Measurements from ENCODE around the gene ABCD3.

DNA sequence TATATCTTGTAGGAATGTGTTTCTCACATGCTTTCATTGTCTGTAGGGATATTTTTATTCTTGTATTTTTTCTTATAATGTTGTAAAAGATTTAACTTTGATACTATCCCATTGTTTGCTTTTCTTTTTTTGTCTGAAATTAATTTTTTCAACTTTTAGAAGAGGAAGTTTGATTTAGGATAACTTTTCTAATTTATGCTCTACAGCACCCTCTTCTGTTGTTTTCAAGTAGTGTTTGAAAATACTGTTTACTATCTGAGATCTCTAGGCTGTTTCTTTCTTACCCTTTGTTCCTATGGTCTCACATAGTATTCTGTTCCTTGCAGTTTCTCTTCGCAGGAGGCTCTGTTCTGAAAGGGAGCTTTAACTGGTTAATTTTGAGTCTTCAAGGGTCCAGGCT, 21.9 kb downstream of the ABCD3 start:
- TF ChIP-seq, protein P1, sequence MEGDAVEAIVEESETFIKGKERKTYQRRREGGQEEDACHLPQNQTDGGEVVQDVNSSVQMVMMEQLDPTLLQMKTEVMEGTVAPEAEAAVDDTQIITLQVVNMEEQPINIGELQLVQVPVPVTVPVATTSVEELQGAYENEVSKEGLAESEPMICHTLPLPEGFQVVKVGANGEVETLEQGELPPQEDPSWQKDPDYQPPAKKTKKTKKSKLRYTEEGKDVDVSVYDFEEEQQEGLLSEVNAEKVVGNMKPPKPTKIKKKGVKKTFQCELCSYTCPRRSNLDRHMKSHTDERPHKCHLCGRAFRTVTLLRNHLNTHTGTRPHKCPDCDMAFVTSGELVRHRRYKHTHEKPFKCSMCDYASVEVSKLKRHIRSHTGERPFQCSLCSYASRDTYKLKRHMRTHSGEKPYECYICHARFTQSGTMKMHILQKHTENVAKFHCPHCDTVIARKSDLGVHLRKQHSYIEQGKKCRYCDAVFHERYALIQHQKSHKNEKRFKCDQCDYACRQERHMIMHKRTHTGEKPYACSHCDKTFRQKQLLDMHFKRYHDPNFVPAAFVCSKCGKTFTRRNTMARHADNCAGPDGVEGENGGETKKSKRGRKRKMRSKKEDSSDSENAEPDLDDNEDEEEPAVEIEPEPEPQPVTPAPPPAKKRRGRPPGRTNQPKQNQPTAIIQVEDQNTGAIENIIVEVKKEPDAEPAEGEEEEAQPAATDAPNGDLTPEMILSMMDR (IDR thresholded peaks at IDR 0.05; ENCODE audit: low read depth, low read length): no peak
- TF ChIP-seq POLR2A (IDR thresholded peaks at IDR 0.05; ENCODE audit: extremely low read depth, insufficient read length): no peak
